Fibroblast of lung (primary cell): Measurements from ENCODE around the gene PCF11.

Source experiments
- EZH2 ChIP-seq: IDR thresholded peaks from 2 replicates; pipeline ENCODE4 v1.5.1; 2012; ENCODE audit warnings: low read length, control low read depth, mild to moderate bottlenecking; ENCODE audit errors: missing control alignments
- TF ChIP-seq, protein P1 (sequence below), 2 donors: IDR thresholded peaks in 1 of 2; conservative IDR thresholded peaks in 1 of 2; 1 replicate in 1 of 2; 2 replicates in 1 of 2; pipeline ENCODE4 v1.5.1; 2011 to 2012; ENCODE audit warnings: low read length in 2 of 2, control low read depth in 1 of 2, inconsistent platforms in 1 of 2, low read depth in 1 of 2, mild to moderate bottlenecking in 1 of 2

DNA sequence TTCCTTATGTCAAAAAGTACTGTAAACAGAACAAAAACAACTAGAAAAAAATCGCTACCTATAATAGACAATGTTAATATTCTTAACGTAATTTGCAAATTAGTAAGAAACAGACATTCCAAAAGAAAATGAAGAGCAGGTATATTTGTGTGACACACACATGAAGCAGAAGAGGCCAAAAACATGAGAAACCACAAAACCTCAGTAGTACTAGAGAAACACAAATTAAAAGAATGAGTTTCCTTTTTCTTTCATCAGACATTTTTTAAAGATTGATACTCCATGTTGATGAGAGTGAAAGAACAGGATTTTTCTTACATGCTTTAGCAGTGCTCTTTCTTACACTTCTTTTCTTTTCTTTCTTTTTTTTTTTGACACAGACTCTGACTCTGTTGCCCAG is 34.2 kb upstream of the PCF11 start:
- TF ChIP-seq, protein P1, sequence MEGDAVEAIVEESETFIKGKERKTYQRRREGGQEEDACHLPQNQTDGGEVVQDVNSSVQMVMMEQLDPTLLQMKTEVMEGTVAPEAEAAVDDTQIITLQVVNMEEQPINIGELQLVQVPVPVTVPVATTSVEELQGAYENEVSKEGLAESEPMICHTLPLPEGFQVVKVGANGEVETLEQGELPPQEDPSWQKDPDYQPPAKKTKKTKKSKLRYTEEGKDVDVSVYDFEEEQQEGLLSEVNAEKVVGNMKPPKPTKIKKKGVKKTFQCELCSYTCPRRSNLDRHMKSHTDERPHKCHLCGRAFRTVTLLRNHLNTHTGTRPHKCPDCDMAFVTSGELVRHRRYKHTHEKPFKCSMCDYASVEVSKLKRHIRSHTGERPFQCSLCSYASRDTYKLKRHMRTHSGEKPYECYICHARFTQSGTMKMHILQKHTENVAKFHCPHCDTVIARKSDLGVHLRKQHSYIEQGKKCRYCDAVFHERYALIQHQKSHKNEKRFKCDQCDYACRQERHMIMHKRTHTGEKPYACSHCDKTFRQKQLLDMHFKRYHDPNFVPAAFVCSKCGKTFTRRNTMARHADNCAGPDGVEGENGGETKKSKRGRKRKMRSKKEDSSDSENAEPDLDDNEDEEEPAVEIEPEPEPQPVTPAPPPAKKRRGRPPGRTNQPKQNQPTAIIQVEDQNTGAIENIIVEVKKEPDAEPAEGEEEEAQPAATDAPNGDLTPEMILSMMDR (conservative IDR thresholded peaks at IDR 0.05 in 1 of 2, IDR thresholded peaks at IDR 0.05 in 1 of 2; ENCODE audit: low read depth in 1 of 2, low read length in 2 of 2), result no peak
- TF ChIP-seq EZH2, result no peak
